Right cardiac atrium (tissue), 5 donors: ENCODE results near the gene TTC8. TPM values are rescaled to one million over a fixed set of nuclear protein-coding genes. Genes with fewer than 3 reads are reported as not detected.
"Not testable (repeated sequence)": the region's sequence is repeated elsewhere in the genome, so short reads cannot be mapped to it uniquely, and the experiment has no call there.

Experiments
- ATAC-seq, 2 donors: fragments of 200-7000 bp; cut with Tn5 transposase; one replicate each; pipeline versions ENCODE4 v1.8.0 to v1.9.1; 2020; ENCODE audit warnings: moderate library complexity in 2 of 2, mild to moderate bottlenecking in 1 of 2
- DNase-seq, 3 donors: peaks; one replicate each; pipeline ENCODE4 v3.0.0-alpha.2; 2020
- H3K27ac ChIP-seq: one replicate; pipeline ENCODE4 v1.5.1; 2013; ENCODE audit warnings: mild to moderate bottlenecking, low read length, control low read depth, moderate library complexity
- H3K27me3 ChIP-seq: one replicate; pipeline ENCODE4 v1.6.1; 2013; ENCODE audit not compliant: control insufficient read depth, insufficient read depth
- H3K4me1 ChIP-seq: one replicate; pipeline ENCODE4 v1.6.1; 2013; ENCODE audit warnings: low read length; ENCODE audit not compliant: control insufficient read depth, insufficient read depth
- H3K4me3 ChIP-seq: one replicate; pipeline ENCODE4 v1.5.1; 2013; ENCODE audit warnings: low read length, control low read depth
- H3K9me3 ChIP-seq: one replicate; pipeline ENCODE4 v1.6.1; 2013; ENCODE audit warnings: low read length; ENCODE audit not compliant: control insufficient read depth
- whole genome bisulfite sequencing: extraction: QIAGEN DNeasy Blood & Tissue Kit; methylation state at CpG from one replicate; pipeline ENCODE4 v1.1.7; 2013; 5-methylcytosine and 5-hydroxymethylcytosine counted together
- intact Hi-C, 4 donors: fragments of 100-400 bp; cut with DNase I; formaldehyde crosslinking; loops; one replicate each; pipeline versions ENCODE4 v1.11.0 to v1.14.0; 2022 to 2023
- long read RNA-seq, 4 donors: library from polyadenylated mRNA; unstranded; transcript quantifications; one replicate each; pipeline ENCODE4 v2.0.0, GENCODE V29; 2020 to 2021
- polyA plus RNA-seq: library from polyadenylated mRNA; stranded (reverse); fragments of 200-250 nt; gene quantifications from one replicate; pipeline ENCODE4 v1.2.3, GENCODE V29; 2013
- total RNA-seq, 4 donors: library from RNA; stranded (reverse); fragmentation: NEBNext Ultra II Directional; extraction: Animal tissue kit (Norgen Biotek cat#: 25700); gene quantifications; one replicate each; pipeline ENCODE4 v1.2.1, GENCODE V29; 2021
- donor health status: healthy with polysubstance abuse.
- donor health status: DM: no; HTN: yes; CAD: no.
- donor health status: DM: no; HTN: no; CAD: no.
- donor health status: DM: no; HTN: yes; CAD: no; lungs with severe emphysema.
- donor health status: DM: yes; HTN: yes; CAD: no.

The TTC8 gene
- 10 to 100 TPM in 3 of 4 donors, 1 to 10 TPM in 1; 7.8 to 12.9 (median 11.6) TPM for total RNA-seq
- polyA plus RNA-seq: 7.4 TPM
- long read RNA-seq, donor 1, full-length matches to known transcripts: 13 of 18 reads
- long read RNA-seq, donor 1, partial matches to known transcripts: 1 of 18 reads
- long read RNA-seq, donor 1, other reads (novel, unspliced or antisense): 4 of 18 reads
- long read RNA-seq, donor 2, full-length matches to known transcripts: 7 of 9 reads
- long read RNA-seq, donor 2, partial matches to known transcripts: 1 of 9 reads
- long read RNA-seq, donor 2, other reads (novel, unspliced or antisense): 1 of 9 reads
- long read RNA-seq, donor 3, full-length matches to known transcripts: 30 of 42 reads
- long read RNA-seq, donor 3, partial matches to known transcripts: 3 of 42 reads
- long read RNA-seq, donor 3, other reads (novel, unspliced or antisense): 9 of 42 reads
- long read RNA-seq, donor 4, full-length matches to known transcripts: 8 of 12 reads
- long read RNA-seq, donor 4, partial matches to known transcripts: 1 of 12 reads
- long read RNA-seq, donor 4, other reads (novel, unspliced or antisense): 3 of 12 reads

DNA sequence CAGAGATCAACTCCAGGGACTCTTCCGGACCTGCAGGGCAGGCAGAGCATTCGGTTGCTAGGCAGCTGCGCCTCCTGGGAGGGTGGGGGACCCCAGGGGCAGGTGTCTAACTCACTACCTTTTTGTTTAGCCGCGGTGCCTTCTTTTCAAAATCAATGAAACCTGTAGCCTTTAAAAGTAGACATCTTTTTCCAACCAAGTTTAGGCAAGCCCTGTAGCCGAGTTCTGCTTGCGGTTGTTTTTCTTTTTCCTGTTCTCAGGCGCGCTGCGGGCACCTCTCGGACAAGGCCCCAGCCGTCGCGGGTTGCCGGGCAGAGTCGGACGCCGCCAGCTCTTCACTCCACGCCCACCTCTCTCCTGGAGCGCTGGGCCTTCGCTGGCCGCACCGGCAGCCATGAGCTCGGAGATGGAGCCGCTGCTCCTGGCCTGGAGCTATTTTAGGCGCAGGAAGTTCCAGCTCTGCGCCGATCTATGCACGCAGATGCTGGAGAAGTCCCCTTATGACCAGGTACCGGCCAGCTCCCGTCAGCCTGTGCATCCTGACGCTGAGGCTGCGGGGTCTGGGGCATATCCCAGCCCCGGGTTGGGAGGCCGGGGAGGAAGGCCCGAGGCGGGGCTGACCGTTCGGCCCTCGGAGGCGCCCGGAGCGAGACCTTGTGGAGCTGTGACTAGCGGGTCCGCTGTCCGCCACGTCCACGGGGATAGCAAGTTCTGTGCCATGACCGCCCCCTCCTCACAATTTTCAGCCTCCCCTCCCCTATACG is at the start of gene TTC8:
TSS of gene TTC8 (plus strand) at position 338 of the 764 bp plus-strand sequence. CDS start at position 395, 57 bp downstream.
- no peaks in the 10 kb centered on the region for H3K27me3 ChIP-seq
- H3K4me1 ChIP-seq: no peaks in the 10 kb centered on the region
- ATAC-seq (peak; percentile 100), DNase-seq (peak; percentile 91 to 94 (median 94))
- H3K4me3 ChIP-seq: peak within 1 kb of the TSS; percentile 44
- no peaks in the 10 kb centered on the region for H3K9me3 ChIP-seq
- H3K27ac ChIP-seq: peak within 1 kb of the TSS; percentile 74
- under 1% methylated on average over 50 of the region's 50 CpGs for WGBS
- intact Hi-C loops: no loop called here

GRCh38 chr14:88775532-88775931 is 48.9 kb upstream of the TTC8 start:
- DNase-seq (no peak), ATAC-seq (no peak)
- WGBS: 90% methylated on average over 3 of the region's 3 CpGs
- no peaks in the 10 kb centered on the region for H3K9me3 ChIP-seq
- no peaks in the 10 kb centered on the region for H3K27me3 ChIP-seq
- no peaks in the 10 kb centered on the region for H3K4me1 ChIP-seq
- intact Hi-C loops: no loop called here
- H3K4me3 ChIP-seq: no peak overlapping the region
- no peak overlapping the region for H3K27ac ChIP-seq

GRCh38 chr14:88785911-88786310 is 38.5 kb upstream of the TTC8 start:
- WGBS: 90% methylated on average over 1 of the region's 1 CpG
- ATAC-seq (no peak), DNase-seq (no peak)
- Histone ChIP-seq H3K4me1 (no peaks in the 10 kb centered on the region), H3K4me3 (no peak overlapping the region), H3K27ac (no peak overlapping the region), H3K9me3 (no peaks in the 10 kb centered on the region), H3K27me3 (no peaks in the 10 kb centered on the region)
- intact Hi-C loops: no loop called here

DNA sequence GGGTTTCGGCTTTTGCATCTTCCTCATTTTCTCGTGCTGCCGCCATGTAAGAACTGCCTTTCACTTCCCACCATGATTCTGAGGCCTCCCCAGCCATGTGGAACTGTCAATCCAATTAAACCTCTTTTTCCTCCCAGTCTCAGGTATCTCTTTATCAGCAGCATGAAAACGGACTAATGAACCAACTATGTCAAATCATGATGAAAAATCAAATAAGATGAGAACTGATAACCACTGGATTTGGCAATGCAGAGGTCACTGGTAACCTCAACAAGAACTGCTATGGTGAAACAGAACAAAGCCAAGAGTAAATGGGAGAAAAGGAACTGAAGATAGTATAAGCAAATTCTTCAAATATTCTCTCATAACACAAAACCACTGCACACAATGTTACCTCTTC is 37.7 kb upstream of the TTC8 start:
- no peaks in the 10 kb centered on the region for H3K9me3 ChIP-seq
- H3K27ac ChIP-seq: no peak overlapping the region
- no peak for ATAC-seq
- WGBS: 85% methylated on average over 4 of the region's 4 CpGs
- intact Hi-C loops: no loop called here
- no peaks in the 10 kb centered on the region for H3K27me3 ChIP-seq
- no peak for DNase-seq
- no peak overlapping the region for H3K4me3 ChIP-seq
- no peaks in the 10 kb centered on the region for H3K4me1 ChIP-seq

GRCh38 chr14:88789573-88789972 is 34.9 kb upstream of the TTC8 start:
- H3K27ac ChIP-seq, H3K4me3 ChIP-seq, DNase-seq, ATAC-seq, H3K4me1 ChIP-seq, H3K27me3 ChIP-seq, intact Hi-C loops, H3K9me3 ChIP-seq: not testable (repeated sequence)

- 75% methylated on average over 5 of the region's 5 CpGs for WGBS
- no peaks in the 10 kb centered on the region for H3K27me3 ChIP-seq
- ATAC-seq: no peak
Measured at GRCh38 chr14:88790501-88791251, 33.8 kb upstream of the TTC8 start.

DNA sequence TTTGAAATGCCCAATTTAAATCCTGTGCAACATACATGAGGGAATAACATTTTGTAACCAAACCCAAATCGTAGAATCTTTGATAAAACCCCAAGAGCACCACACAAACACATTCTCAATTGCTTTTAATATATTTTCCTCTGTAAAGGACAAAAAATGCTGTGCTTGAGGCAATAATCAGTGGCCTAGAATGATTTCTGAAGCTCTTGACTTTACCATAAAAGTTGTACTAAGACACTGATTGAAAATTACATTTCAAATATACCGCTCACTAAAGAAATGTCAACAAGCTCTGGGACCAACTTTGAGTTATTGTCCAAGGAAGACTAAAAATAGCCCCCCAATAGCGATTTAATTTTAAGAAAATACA is 33.2 kb upstream of the TTC8 start:
- H3K4me1 ChIP-seq: peaks cover 4% of the 10 kb centered on the region
- 46% methylated on average over 3 of the region's 3 CpGs for WGBS
- H3K27me3 ChIP-seq: no peaks in the 10 kb centered on the region
- ATAC-seq (no peak), DNase-seq (no peak)
- no peaks in the 10 kb centered on the region for H3K9me3 ChIP-seq
- H3K4me3 ChIP-seq: no peak overlapping the region
- intact Hi-C loops: no loop called here
- no peak overlapping the region for H3K27ac ChIP-seq

More at GRCh38 chr14:88790501-88791251, 33.8 kb upstream of the TTC8 start:
- Histone ChIP-seq H3K4me3 (no peak overlapping the region), H3K4me1 (peaks cover 4% of the 10 kb centered on the region), H3K9me3 (no peaks in the 10 kb centered on the region), H3K27ac (no peak overlapping the region)
- intact Hi-C loops: no loop called here
- DNase-seq: no peak

- Histone ChIP-seq H3K9me3 (no peaks in the 10 kb centered on the region), H3K27me3 (no peaks in the 10 kb centered on the region), H3K27ac (no peak overlapping the region), H3K4me1 (peaks cover 4% of the 10 kb centered on the region), H3K4me3 (peak overlapping the region; percentile 54)
- ATAC-seq (peak in 1 of 2 donors; percentile 11), DNase-seq (peak; percentile 11 to 59 (median 58))
- 2% methylated on average over 52 of the region's 52 CpGs for WGBS
- intact Hi-C loops: no loop called here
Measured at GRCh38 chr14:88791629-88792472, 32.6 kb upstream of the TTC8 start.

DNA sequence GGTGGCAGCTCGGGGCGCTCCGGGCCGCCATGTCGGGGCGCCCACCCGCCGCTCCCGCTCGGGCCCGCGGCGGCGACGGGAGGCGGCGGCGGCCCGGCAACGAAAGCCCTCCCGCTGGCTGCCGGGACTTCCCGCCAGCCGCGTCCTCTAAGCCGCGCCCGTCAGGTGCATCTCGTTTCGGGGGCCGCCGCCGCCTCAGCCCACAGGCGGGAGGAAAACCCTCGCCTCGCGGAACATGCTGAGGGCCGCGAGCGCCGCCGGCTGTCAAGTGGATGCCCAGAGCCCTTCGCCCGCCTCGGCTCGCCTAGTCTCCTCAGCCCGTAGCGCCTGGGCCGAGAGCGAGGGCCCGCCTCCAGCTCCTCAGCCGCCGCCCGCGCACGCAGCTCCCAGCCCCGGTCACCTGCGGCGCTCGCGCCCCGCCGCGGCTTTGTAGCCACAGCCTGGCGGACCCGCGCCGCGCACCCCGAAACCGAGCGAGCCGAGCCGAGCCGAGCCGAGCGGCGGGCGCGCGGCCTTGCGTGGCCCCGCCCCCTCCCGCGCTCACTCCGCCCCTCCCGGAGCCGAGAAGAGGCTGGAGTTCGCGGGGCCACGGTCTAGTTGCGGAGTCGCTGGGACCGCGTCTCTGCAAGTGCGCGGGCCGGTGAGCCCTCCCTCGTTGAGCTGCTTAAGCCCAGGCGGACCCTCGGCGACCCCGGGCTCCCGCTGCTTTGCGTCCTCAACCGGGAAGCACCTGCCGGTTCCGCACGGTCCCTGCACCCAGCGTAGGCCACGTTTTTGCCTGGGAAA is 31.8 kb upstream of the TTC8 start, which contains the start of gene EML5:
TSS of gene EML5 (minus strand) at position 481 of the 786 bp plus-strand sequence. CDS start at position 31, 450 bp downstream.
- Histone ChIP-seq H3K27ac (no peak within 1 kb of the TSS), H3K4me1 (peaks cover 4% of the 10 kb centered on the region), H3K27me3 (no peaks in the 10 kb centered on the region), H3K4me3 (peak within 1 kb of the TSS; percentile 54), H3K9me3 (no peaks in the 10 kb centered on the region)
- intact Hi-C loops: no loop called here
- ATAC-seq: peak; percentile 99
- peak; percentile 81 to 94 (median 93) for DNase-seq
- WGBS: under 1% methylated on average over 111 of the region's 111 CpGs
